GM12873 (cell line): ENCODE measurements around the gene P3H1.

Experiments used
- TF ChIP-seq, protein P1 (sequence below): IDR thresholded peaks from 2 replicates; pipeline ENCODE4 v1.5.1; 2012; ENCODE audit warnings: low read depth, mild to moderate bottlenecking, moderate library complexity, low read length, control low read depth; ENCODE audit not compliant: insufficient read depth; ENCODE audit errors: missing control alignments

The P3H1 gene

GRCh38 chr1:42768172-42768571, 1.3 kb upstream of the P3H1 start:
- TF ChIP-seq, protein P1, sequence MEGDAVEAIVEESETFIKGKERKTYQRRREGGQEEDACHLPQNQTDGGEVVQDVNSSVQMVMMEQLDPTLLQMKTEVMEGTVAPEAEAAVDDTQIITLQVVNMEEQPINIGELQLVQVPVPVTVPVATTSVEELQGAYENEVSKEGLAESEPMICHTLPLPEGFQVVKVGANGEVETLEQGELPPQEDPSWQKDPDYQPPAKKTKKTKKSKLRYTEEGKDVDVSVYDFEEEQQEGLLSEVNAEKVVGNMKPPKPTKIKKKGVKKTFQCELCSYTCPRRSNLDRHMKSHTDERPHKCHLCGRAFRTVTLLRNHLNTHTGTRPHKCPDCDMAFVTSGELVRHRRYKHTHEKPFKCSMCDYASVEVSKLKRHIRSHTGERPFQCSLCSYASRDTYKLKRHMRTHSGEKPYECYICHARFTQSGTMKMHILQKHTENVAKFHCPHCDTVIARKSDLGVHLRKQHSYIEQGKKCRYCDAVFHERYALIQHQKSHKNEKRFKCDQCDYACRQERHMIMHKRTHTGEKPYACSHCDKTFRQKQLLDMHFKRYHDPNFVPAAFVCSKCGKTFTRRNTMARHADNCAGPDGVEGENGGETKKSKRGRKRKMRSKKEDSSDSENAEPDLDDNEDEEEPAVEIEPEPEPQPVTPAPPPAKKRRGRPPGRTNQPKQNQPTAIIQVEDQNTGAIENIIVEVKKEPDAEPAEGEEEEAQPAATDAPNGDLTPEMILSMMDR, result no peak

DNA sequence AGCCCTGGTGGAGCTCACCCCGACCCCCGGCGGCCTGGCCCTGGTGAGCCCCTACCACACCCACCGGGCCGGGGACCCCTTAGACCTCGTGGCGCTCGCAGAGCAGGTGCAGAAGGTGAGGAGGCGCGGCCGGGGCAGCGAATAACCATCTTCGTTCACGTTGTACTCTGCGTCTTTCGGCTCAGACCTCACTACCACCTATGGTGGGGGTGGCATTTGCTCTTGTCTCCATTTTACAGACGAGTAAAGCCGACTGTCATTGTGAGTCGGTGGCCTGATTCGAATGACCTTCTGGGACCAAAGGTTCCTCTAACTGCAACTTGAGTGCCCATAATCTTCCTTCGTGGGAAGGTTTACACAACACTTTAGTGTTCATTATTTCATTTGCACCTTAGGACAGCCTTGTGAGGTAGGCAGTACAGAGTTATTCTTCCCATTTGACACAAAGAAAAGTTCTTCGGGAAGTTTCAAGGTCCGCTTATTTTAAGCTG, 727 bp upstream of the P3H1 start:
- TF ChIP-seq, protein P1, result no peak

DNA sequence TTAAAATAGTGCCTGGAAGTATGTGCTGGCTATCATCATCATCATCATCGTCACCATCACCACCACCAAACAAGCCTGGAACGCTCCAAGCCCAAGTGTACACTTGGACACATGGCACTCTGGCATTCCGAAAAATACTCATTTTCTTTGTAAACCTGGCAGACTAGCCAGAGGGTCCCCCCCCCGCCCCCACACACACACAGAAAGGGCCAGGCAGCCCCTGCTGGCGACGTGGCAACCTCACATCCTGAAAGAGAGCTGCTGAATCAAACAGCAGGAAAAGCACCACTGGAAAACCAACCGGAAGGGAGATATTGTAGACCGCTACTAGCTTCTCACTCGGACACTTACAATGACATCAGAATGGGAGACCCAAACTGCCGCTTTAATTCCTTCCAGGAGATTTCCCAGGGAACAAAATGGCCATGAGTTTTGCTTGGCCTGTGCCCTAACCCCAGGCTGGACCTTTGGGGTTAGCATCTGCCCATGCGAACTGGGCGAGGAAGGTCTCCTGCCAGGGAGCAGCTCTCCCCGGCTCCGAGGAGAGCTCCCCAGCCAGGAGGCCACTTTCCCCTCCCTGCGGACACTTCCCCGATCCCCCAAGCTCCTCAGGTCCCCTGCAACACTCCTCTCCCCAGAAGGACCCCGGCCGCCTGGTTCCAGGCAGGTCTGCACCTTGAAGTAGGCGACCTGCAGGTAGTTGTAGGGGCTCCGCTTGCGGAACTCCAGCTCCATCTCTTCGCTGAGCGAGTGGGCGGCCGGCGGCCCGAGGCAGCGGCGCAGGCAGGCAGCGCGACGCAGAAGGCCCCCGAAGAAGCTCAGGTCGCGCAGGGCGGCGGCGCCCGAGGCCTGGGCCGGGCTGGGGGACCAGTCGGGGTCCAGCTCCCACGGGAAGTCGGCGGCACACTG, 742 bp downstream of the P3H1 start:
- TF ChIP-seq, protein P1, result peak; percentile 59

DNA sequence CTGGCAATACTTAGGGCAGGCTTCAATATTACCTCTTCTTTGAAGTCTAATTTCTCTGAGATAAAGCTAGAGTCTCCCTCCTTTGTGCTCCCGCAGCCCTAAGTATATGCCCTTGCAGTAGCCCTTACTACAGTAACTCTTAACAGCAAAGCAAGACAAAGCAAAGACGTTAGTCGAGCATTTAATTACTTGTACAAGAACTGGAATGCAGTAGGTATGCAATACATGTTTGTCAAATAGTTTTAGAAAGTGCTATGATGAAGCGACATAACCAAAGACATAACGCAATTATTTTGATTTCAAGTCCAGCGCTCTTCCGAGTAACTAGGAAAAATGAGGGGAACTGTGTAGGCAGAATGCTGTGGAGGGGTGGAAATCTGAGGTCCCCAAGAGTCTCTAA, 1.6 kb downstream of the P3H1 start:
- TF ChIP-seq, protein P1, result no peak

GRCh38 chr1:42762269-42762668, 4.6 kb downstream of the P3H1 start:
- TF ChIP-seq, protein P1, result no peak

DNA sequence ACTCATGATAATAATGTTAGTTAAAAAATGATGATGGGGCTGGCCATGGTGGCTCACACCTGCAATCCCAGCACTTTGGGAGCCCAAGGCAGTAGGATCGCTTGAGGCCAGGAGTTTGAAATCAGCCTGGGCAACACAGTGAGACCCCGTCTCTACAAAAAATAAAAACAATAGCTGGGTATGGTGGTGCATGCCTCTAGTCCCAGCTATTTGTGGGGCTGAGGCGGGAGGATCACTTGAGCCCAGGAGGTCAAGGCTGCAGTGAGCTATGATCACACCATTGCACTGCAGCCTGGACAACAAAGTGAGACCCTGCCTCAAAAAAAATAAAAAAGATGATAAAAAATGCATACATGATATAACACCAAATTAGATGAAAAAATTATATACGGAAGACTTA, 5.3 kb downstream of the P3H1 start:
- TF ChIP-seq, protein P1, result no peak

DNA sequence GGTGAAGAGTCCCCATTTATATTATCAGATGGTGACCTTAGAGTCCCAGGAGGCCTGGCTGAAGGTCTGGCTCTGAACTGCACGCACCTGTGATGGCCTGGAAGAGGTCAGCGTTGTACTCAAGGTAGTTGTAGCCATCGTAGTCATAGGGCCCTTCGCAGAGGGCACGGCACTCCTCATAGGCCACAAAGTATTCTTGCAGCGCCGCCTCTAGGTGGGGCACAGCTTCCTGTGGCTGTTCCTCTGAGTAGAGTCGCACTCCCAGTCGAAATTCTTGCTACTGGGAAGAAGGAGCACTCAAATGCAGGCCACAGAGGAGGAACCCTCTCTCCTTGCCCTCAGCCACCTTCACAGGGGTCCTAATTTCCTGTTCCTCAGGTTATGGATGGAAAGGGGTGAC, 7.7 kb downstream of the P3H1 start:
- TF ChIP-seq, protein P1, result no peak
